GM12874 (cell line): ENCODE measurements around the gene ZFHX2.

Source experiments
- CTCF ChIP-seq: IDR thresholded peaks from 2 replicates; pipeline ENCODE4 v1.5.1; 2011; ENCODE audit warnings: low read depth, mild to moderate bottlenecking, control low read depth, low read length, moderate library complexity; ENCODE audit not compliant: insufficient read depth

The ZFHX2 gene

DNA sequence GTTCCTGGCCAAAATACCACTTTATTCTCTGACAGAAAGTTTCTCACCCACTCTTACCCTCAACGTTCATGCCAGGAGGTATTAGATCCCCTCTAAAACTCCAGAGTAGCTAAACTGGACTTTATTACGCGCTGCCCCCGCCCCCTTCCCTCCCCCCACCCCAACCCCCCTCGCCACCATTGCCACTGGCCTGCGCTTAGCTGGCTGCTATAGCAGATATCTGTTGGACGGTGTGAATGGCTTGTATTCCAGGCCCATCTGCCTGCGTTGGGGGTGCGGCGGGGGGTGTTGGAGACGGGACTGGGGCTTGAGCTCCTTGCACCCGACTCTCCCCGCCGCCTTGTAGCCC is 3.9 kb upstream of the ZFHX2 start:
- no peak for TF ChIP-seq CTCF

DNA sequence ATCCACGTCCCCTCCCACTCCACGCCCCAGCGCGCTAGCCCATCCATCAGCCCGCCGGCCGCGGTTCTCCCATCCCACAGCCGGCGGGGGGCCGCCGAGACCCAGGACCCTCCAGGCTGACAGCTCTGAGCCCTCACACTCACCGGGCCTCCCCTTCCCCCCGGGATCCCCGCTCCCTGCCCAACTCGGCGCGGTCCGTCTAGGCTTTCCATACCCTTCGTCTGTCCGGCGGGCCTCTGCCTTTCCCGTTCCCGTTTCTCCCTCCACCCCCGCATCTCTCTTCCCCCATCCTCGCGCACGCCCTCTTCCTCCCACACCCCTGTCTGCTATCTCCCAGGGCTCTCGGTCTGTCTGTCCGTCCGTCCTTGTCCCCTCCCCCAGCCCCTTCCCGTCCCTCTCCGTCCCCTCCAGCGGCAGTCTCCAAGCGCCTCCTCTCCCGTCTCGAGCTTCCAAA is 726 bp downstream of the ZFHX2 start:
- no peak for TF ChIP-seq CTCF

DNA sequence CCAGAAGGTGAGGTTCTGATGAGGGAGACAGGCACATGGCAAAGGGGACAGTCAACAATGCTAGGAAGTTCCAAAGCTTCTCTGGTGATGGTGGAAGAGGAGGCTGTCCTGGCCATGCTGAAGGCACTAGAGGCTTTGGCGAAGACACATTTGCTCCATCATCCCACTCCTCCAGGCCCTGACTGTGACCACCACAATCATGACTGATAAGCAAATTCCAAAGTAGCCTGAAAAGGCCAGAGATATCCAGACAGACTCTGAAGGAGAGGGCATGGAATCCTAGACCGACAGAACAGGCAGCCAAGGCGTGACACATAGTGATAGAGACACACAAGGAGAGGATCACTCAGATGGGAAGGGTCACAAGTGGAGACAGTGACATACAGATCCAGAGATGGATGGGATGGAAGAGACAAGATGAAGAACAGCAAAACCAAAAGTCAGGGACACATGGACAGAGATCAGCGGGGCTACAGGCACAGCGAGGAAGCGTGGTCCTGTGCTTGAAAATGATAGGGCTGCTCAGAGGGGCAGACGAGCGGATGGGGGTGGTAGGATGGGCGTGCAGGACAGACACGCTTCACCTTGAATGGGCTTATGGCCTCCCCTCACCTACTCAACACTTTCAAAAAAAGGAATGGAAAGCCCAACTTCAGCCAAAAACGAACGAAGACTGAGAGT is 1.3 kb downstream of the ZFHX2 start:
- TF ChIP-seq CTCF: no peak

GRCh38 chr14:23548351-23549318 is 2.9 kb downstream of the ZFHX2 start:
- TF ChIP-seq CTCF: no peak

DNA sequence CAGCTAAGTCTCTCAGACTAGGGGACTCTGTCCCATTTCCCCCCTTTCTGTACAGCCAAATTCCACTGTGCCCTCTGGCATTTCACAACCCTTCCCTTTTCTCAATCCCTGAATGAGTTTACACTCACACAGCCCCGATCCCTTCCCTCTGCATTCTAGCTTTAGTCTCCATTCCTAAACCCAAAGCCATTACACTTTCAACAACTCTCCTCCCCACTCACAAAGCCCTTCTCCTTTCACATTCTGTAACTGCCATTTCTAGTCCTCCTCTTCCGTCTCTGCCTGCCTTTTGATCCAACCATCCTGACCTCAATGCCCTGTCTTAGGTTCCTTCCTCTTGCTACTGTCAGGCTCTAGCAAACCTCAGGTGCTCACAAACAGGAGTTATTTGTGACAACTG is 3.6 kb downstream of the ZFHX2 start:
- no peak for TF ChIP-seq CTCF

GRCh38 chr14:23546450-23547035 is 5.0 kb downstream of the ZFHX2 start:
- TF ChIP-seq CTCF: no peak

DNA sequence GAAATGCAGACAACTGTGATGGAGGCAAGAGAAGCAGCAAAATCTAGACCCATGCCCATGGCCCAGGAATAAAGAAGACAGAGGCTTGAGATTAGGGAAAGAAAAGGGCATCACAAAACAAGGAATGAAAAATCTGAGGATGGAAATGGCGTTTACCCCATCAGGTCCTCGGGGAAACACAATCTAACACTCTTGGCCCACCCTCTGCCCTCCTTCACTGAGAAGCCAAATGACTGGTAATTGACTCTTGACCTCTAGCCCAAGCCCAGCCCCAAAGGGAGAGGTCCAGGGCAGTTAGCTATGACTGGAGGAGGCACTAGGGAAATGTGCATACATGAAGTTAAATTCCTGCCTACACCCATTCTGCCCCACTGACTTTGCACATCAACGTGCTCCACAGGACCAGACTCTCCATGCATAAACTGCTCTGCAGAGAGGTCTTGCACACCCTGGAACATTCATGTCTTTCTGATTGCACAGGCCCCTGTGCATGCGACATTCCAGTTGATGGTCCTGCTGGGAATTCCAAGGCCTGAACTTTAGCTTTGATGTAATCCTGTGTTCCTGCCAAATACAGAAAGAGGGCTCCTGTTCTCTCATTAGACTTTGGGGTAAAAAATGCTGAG is 5.7 kb downstream of the ZFHX2 start:
- no peak for TF ChIP-seq CTCF
